ENCODE results near the gene SCO2.

DNA sequence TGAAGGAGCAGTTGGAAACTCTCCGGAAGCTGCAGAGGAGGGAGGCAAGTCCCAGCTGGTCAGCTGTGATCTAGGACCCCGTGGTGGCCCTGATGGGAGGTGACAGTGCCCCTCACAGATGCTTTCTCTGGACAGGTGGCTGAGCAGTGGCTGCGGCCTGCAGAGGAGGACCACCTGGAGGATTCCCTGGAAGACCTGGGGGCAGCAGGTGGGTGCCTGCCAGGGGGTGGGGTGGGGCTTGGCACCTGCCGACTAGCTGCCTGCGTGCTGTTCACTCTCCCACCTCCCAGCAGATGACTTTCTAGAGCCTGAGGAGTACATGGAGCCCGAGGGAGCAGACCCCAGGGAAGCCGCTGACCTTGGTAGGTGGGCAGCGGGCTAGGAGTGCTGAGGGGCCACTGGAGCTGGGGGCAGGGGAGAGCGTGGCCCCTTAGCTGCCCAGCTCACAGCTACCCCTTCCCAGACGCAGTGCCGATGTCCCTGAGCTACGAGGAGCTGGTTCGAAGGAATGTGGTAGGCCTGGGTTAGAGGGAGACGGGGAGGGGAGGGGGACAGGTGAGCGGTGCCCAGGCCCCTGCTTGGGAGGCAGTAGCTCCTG, 3.1 kb downstream of the SCO2 start:
- TF ChIP-seq POLR2AphosphoS5 (IDR thresholded peaks at IDR 0.05), result no peak
- no peak for TF ChIP-seq CTCF (IDR thresholded peaks at IDR 0.05)
- TF ChIP-seq POLR2A (IDR thresholded peaks at IDR 0.05), result no peak

All from breast epithelium (tissue), 3 donors.